CD14-positive monocyte (primary cell): ENCODE data around the gene ABCF3. TPM values are rescaled to one million over a fixed set of nuclear protein-coding genes. Genes with fewer than 3 reads are reported as not detected.

Source experiments
- DNase-seq, 3 donors: peaks; one replicate each; pipeline ENCODE4 v3.0.0-alpha.2; 2011 to 2022
- H2AFZ ChIP-seq: 2 replicates; pipeline ENCODE4 v1.6.0; 2012; ENCODE audit warnings: mild to moderate bottlenecking, low read depth, low read length, inconsistent platforms; ENCODE audit not compliant: insufficient read depth, poor library complexity, severe bottlenecking
- H3K27ac ChIP-seq, 2 donors: 1 replicate in 1 of 2; 2 replicates in 1 of 2; pipeline ENCODE4 v1.5.1; 2012 to 2013; ENCODE audit warnings: low read length in 2 of 2, control low read depth in 1 of 2, inconsistent platforms in 1 of 2, low read depth in 1 of 2, mild to moderate bottlenecking in 1 of 2
- H3K27me3 ChIP-seq, 2 donors: one replicate each; pipeline versions ENCODE4 v1.6.0 to v1.6.1; 2011 to 2013; ENCODE audit warnings: low read length in 2 of 2; ENCODE audit not compliant: control insufficient read depth in 2 of 2, insufficient read depth in 2 of 2
- H3K36me3 ChIP-seq, 2 donors: replicated peaks in 1 of 2; 1 replicate in 1 of 2; 2 replicates in 1 of 2; pipeline versions ENCODE4 v1.5.1 to v1.6.1; 2012 to 2013; ENCODE audit warnings: low read length in 2 of 2, control low read depth in 1 of 2, inconsistent platforms in 1 of 2, mild to moderate bottlenecking in 1 of 2; ENCODE audit not compliant: insufficient read depth in 2 of 2, control insufficient read depth in 1 of 2
- H3K4me1 ChIP-seq, 2 donors: 1 replicate in 1 of 2; 2 replicates in 1 of 2; pipeline versions ENCODE4 v1.5.1 to v1.6.1; 2012 to 2013; ENCODE audit warnings: low read length in 2 of 2, control low read depth in 1 of 2, inconsistent platforms in 1 of 2, mild to moderate bottlenecking in 1 of 2, moderate library complexity in 1 of 2; ENCODE audit not compliant: insufficient read depth in 2 of 2, control insufficient read depth in 1 of 2
- H3K4me2 ChIP-seq: replicated peaks from 2 replicates; pipeline ENCODE3; 2012; ENCODE audit warnings: low read length, moderate library complexity, mild to moderate bottlenecking; ENCODE audit not compliant: poor library complexity, severe bottlenecking; ENCODE audit errors: extremely low read depth
- H3K4me3 ChIP-seq, 3 experiments: fragments of 200-600 bp in 1 of 3; sonication (generic) in 1 of 3; replicated peaks in 1 of 3; 1 replicate in 2 of 3; 2 replicates in 1 of 3; pipeline ENCODE4 v1.5.1; 2011 to 2013; ENCODE audit warnings: low read length in 3 of 3, mild to moderate bottlenecking in 3 of 3, control low read depth in 2 of 3, low read depth in 2 of 3, inconsistent platforms in 1 of 3, moderate library complexity in 1 of 3
- H3K79me2 ChIP-seq: 2 replicates; pipeline ENCODE4 v1.6.0; 2012; ENCODE audit warnings: mild to moderate bottlenecking, control low read depth, inconsistent platforms, low read length, moderate library complexity; ENCODE audit not compliant: insufficient read depth
- H3K9ac ChIP-seq: 2 replicates; pipeline ENCODE4 v1.6.0; 2017; ENCODE audit warnings: low read length, mild to moderate bottlenecking; ENCODE audit not compliant: insufficient read depth, poor library complexity, severe bottlenecking
- H3K9me3 ChIP-seq, 2 donors: replicated peaks in 1 of 2; 1 replicate in 1 of 2; 2 replicates in 1 of 2; pipeline versions ENCODE4 v1.5.1 to v1.6.1; 2012 to 2013; ENCODE audit warnings: low read length in 2 of 2, control low read depth in 1 of 2; ENCODE audit not compliant: control insufficient read depth in 1 of 2, insufficient read depth in 1 of 2
- H4K20me1 ChIP-seq: 2 replicates; pipeline ENCODE4 v1.6.0; 2012; ENCODE audit warnings: mild to moderate bottlenecking, low read length, control low read depth, moderate library complexity; ENCODE audit not compliant: insufficient read depth
- H3K27ac Mint-ChIP-seq, 7 donors: one replicate each; pipeline ENCODE4 v1.8.0; 2020; ENCODE audit warnings: mild to moderate bottlenecking in 7 of 7, mixed read lengths in 7 of 7, moderate library complexity in 6 of 7, inconsistent platforms in 2 of 7
- H3K27me3 Mint-ChIP-seq, 3 donors: one replicate each; pipeline ENCODE4 v1.8.0; 2021 to 2022; ENCODE audit warnings: low read depth in 3 of 3, mild to moderate bottlenecking in 3 of 3, mixed read lengths in 3 of 3, moderate library complexity in 3 of 3, inconsistent platforms in 1 of 3
- H3K36me3 Mint-ChIP-seq, 2 donors: one replicate each; pipeline ENCODE4 v1.8.0; 2020; ENCODE audit warnings: mixed read lengths in 2 of 2, inconsistent platforms in 1 of 2, mild to moderate bottlenecking in 1 of 2
- H3K4me1 Mint-ChIP-seq: one replicate; pipeline ENCODE4 v1.8.0; 2020; ENCODE audit warnings: mild to moderate bottlenecking, mixed read lengths
- H3K4me3 Mint-ChIP-seq, 2 donors: one replicate each; pipeline ENCODE4 v1.8.0; 2020; ENCODE audit warnings: mild to moderate bottlenecking in 2 of 2, mixed read lengths in 2 of 2, moderate library complexity in 1 of 2
- H3K9me3 Mint-ChIP-seq, 7 donors: one replicate each; pipeline ENCODE4 v1.8.0; 2020 to 2022; ENCODE audit warnings: mixed read lengths in 7 of 7, mild to moderate bottlenecking in 6 of 7, moderate library complexity in 6 of 7, inconsistent platforms in 2 of 7
- WGBS: methylation state at CpG from one replicate; pipeline ENCODE4 v1.1.5; 2013; ENCODE audit warnings: missing lambda C conversion rate; ENCODE audit not compliant: insufficient coverage; 5-methylcytosine and 5-hydroxymethylcytosine counted together
- intact Hi-C, 2 donors: fragments of 100-400 bp; cut with micrococcal nuclease; formaldehyde crosslinking; loops; one replicate each; pipeline versions ENCODE4 v1.15.0 to v1.15.1; 2023
- polyA plus RNA-seq, 3 donors: library from polyadenylated mRNA; depleted of rRNA in 1 of 3; unstranded in 2 of 3; stranded (reverse) in 1 of 3; fragments of 300-500 nt in 2 of 3; fragments of >200 nt in 1 of 3; fragmentation: Illumina TruSeq in 2 of 3; gene quantifications; 1 replicate in 2 of 3; 2 replicates in 1 of 3; pipeline ENCODE4 v1.2.3, GENCODE V29; 2012 to 2021
- TF ChIP-seq, protein P1 (sequence below): fragments of 200-600 bp; IDR thresholded peaks from one replicate; pipeline ENCODE4 v1.8.0; 2022; ENCODE audit warnings: antibody characterized with exemption, mild to moderate bottlenecking

ABCF3 gene
- polyA plus RNA-seq, 3 donors = 13.5 to 74.8 (median 13.9) TPM

DNA sequence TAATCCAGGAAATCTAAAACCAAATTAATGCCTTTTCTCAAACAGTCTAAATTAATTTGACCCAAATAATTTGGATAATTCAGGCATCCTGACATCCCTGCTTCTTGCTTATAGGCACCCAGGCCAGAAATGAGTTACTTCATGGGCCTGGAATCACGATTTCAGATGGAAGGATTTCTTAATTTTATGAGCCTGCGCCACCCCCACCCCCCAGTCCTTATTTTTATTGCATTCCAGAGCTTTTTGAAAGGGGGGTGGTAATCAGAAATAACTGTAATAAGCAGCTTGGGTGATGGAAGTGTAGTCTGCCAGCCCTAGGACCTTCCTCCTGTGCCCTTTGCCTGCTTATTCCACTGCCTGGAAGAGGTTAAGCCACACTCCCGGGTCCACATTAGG lies 10.0 kb upstream of the ABCF3 start:
- peak overlapping the region; percentile 96 for H3K4me2 ChIP-seq
- intact Hi-C loops = loop anchor here (2.0 to 5.0 kb wide), 3 partner anchors 73 to 154 kb away; partner anchors contain the start of genes ALG3 (in 1 of the 2) and EEF1AKMT4 (in 1 of the 2)
- Mint-ChIP-seq H3K36me3 (peaks cover 48 to 53% of the 10 kb centered on the region in 2 donors), H3K27me3 (peaks cover 0 to 3% (median 0%) of the 10 kb centered on the region in 3 donors), H3K4me1 (peaks cover 36% of the 10 kb centered on the region), H3K27ac (peak overlapping the region in 6 of 7 donors; percentile 80 to 94 (median 84)), H3K9me3 (no peaks in the 10 kb centered on the region), H3K4me3 (peak overlapping the region; percentile 94 to 97)
- peak overlapping the region; percentile 82 to 98 (median 91) for H3K4me3 ChIP-seq
- H4K20me1 ChIP-seq = peaks cover 40% of the 10 kb centered on the region
- H3K9me3 ChIP-seq = no peaks in the 10 kb centered on the region
- no peak for DNase-seq
- peak overlapping the region; percentile 53 for H2AFZ ChIP-seq
- H3K36me3 ChIP-seq = peaks cover 52 to 60% of the 10 kb centered on the region in 2 donors
- no peaks in the 10 kb centered on the region for H3K27me3 ChIP-seq
- peaks cover 27 to 33% of the 10 kb centered on the region in 2 donors for H3K4me1 ChIP-seq
- H3K27ac ChIP-seq = peak overlapping the region; percentile 43 to 84
- H3K79me2 ChIP-seq = peaks cover 49% of the 10 kb centered on the region
- H3K9ac ChIP-seq = peak overlapping the region; percentile 94
- TF ChIP-seq, protein P1, sequence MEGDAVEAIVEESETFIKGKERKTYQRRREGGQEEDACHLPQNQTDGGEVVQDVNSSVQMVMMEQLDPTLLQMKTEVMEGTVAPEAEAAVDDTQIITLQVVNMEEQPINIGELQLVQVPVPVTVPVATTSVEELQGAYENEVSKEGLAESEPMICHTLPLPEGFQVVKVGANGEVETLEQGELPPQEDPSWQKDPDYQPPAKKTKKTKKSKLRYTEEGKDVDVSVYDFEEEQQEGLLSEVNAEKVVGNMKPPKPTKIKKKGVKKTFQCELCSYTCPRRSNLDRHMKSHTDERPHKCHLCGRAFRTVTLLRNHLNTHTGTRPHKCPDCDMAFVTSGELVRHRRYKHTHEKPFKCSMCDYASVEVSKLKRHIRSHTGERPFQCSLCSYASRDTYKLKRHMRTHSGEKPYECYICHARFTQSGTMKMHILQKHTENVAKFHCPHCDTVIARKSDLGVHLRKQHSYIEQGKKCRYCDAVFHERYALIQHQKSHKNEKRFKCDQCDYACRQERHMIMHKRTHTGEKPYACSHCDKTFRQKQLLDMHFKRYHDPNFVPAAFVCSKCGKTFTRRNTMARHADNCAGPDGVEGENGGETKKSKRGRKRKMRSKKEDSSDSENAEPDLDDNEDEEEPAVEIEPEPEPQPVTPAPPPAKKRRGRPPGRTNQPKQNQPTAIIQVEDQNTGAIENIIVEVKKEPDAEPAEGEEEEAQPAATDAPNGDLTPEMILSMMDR = no peak
- WGBS = no CpG with 5 or more reads among the region's 3 CpGs

DNA sequence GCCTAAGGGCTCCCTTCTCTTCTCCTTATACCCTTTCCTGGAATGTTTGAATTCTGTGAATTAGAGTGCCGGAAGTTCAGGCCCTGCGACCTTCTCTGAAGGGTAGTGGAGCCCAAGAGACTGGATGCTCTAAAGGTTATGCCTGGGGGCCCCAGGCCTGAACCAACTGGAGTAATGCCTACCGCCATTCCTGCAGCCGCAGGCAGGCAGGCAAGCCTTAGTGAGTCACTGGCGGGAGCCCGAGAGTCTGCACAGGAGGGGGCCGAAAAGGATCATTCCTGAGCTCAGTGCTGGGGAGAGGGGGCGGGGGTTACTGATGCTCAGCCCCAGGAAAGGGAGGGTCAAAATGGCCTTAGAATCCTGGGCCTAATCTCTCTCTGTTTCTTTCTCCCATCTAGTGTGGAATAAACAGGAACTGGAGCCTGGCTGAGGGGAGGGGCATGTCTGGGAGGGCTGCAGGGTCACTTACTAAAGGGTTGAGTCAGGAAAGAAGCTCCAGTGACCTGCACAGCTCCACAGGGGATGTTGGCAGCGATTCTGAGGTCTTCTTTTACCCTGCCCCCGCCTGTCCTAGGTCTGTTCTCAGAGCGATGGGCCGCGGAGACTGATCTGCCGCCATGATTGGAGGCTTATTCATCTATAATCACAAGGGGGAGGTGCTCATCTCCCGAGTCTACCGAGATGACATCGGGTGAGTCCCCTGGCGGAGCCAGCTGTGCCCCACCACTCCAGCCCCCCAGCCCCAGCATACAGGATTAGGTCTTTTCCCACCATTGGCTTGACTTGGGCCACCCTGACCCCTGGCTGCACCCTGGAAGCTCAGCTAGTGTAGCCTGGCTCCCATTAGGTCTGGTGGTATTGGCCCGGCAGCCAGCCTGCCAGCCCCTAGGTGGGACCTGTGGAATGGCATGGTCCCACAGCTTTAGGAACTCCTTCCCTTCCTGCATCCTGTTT lies 9.3 kb upstream of the ABCF3 start:
- H3K27me3 ChIP-seq = no peaks in the 10 kb centered on the region
- H3K9ac ChIP-seq = peak overlapping the region; percentile 94
- peaks cover 27 to 33% of the 10 kb centered on the region in 2 donors for H3K4me1 ChIP-seq
- Mint-ChIP-seq H3K9me3 (no peaks in the 10 kb centered on the region), H3K36me3 (peaks cover 49 to 53% of the 10 kb centered on the region in 2 donors), H3K4me1 (peaks cover 36% of the 10 kb centered on the region), H3K4me3 (peak overlapping the region; percentile 94 to 97), H3K27ac (peak overlapping the region; percentile 78 to 94 (median 82)), H3K27me3 (peaks cover 0 to 3% (median 0%) of the 10 kb centered on the region in 3 donors)
- H3K4me2 ChIP-seq = peak overlapping the region; percentile 96
- no peaks in the 10 kb centered on the region for H3K9me3 ChIP-seq
- intact Hi-C loops = loop anchor here in 1 of 2 donors (5.0 kb wide), 1 partner anchor 154 kb away; no protein-coding TSS in a partner anchor
- H3K27ac ChIP-seq = peak overlapping the region; percentile 43 to 84
- H4K20me1 ChIP-seq = peaks cover 40% of the 10 kb centered on the region
- H2AFZ ChIP-seq = peak overlapping the region; percentile 53
- WGBS = 64% methylated on average over 4 of the region's 19 CpGs
- H3K4me3 ChIP-seq = peak overlapping the region; percentile 82 to 98 (median 91)
- TF ChIP-seq, protein P1 = no peak
- H3K36me3 ChIP-seq = peaks cover 52 to 60% of the 10 kb centered on the region in 2 donors
- peaks cover 49% of the 10 kb centered on the region for H3K79me2 ChIP-seq
- peak; percentile 50 to 68 (median 64) for DNase-seq
